K562 (cell line): ENCODE measurements around the gene TCF3. TPM values are rescaled to one million over a fixed set of nuclear protein-coding genes. Genes with fewer than 3 reads are reported as not detected.
A peak's percentile ranks its signal among the peaks of the same experiment; 100 is the strongest.

Experiments used
- DIDO1 ChIP-seq: fragments of 450-650 bp; IDR thresholded peaks from 2 replicates; pipeline ENCODE4 v1.6.1; 2016; ENCODE audit warnings: low read depth, missing biosample characterization, missing genetic modification characterization
- GTF2A2 ChIP-seq: IDR thresholded peaks from 2 replicates; pipeline ENCODE4 v1.6.1; 2016; ENCODE audit warnings: mild to moderate bottlenecking, missing genetic modification characterization, missing compliant biosample characterization
- HDAC6 ChIP-seq: IDR thresholded peaks from 2 replicates; pipeline ENCODE4 v1.6.1; 2012; ENCODE audit warnings: low read depth, mild to moderate bottlenecking, control low read depth, inconsistent platforms, low read length, moderate library complexity
- HINFP ChIP-seq: fragments of 450-650 bp; conservative IDR thresholded peaks from 2 replicates; pipeline ENCODE4 v1.6.1; 2016; ENCODE audit warnings: missing genetic modification characterization, low read depth, mild to moderate bottlenecking, control low read depth, missing compliant biosample characterization
- IRF1 ChIP-seq: sonication (generic); formaldehyde crosslinking; IDR thresholded peaks from 2 replicates; pipeline ENCODE4 v1.8.0; 2022; ENCODE audit warnings: missing genetic modification reagents, mild to moderate bottlenecking, borderline replicate concordance
- NBN ChIP-seq: fragments of 450-650 bp; IDR thresholded peaks from 2 replicates; pipeline ENCODE4 v1.6.1; 2016; ENCODE audit warnings: low read depth, mild to moderate bottlenecking
- POLR3A ChIP-seq: IDR thresholded peaks from 2 replicates; pipeline ENCODE4 v1.6.1; 2011; ENCODE audit warnings: borderline replicate concordance, mild to moderate bottlenecking, moderate library complexity; ENCODE audit not compliant: insufficient read length, insufficient read depth; ENCODE audit errors: extremely low read depth
- RBFOX2 ChIP-seq: fragments of 200-400 bp; formaldehyde crosslinking; IDR thresholded peaks from 2 replicates; pipeline ENCODE4 v1.6.1; 2017; ENCODE audit warnings: low read depth, mild to moderate bottlenecking, low read length, moderate library complexity
- SNRNP70 ChIP-seq: fragments of 200-400 bp; formaldehyde crosslinking; optimal IDR thresholded peaks from 2 replicates; pipeline ENCODE3; 2017; ENCODE audit warnings: low read depth, low read length
- SRF ChIP-seq, 2 experiments: fragments of 250-450, 450-650 bp in 1 of 2; sonication (Bioruptor Pico) in 1 of 2; sonication (generic) in 1 of 2; formaldehyde crosslinking; IDR thresholded peaks; 2 replicates each; pipeline versions ENCODE4 v1.5.0 to v1.5.1; 2020 to 2022; ENCODE audit warnings: mild to moderate bottlenecking in 1 of 2, missing genetic modification reagents in 1 of 2
- VEZF1 ChIP-seq: fragments of 200-800 bp; sonication (Bioruptor generic); IDR thresholded peaks from 2 replicates; pipeline ENCODE4 v1.6.1; 2017; ENCODE audit warnings: missing genetic modification characterization, missing compliant biosample characterization
- YY1 ChIP-seq, 3 experiments: IDR thresholded peaks; 2 replicates each; pipeline ENCODE4 v1.6.1; 2011; ENCODE audit warnings: low read length in 2 of 3, mild to moderate bottlenecking in 2 of 3, moderate library complexity in 2 of 3, borderline replicate concordance in 1 of 3, control low read depth in 1 of 3, low read depth in 1 of 3; ENCODE audit not compliant: insufficient read depth in 3 of 3, insufficient replicate concordance in 2 of 3, control insufficient read depth in 1 of 3, insufficient read length in 1 of 3; ENCODE audit errors: extremely low read depth in 1 of 3
- ZNF280A ChIP-seq: fragments of 450-650 bp; IDR thresholded peaks from 2 replicates; pipeline ENCODE4 v1.6.1; 2018; ENCODE audit warnings: mild to moderate bottlenecking, low read depth; ENCODE audit not compliant: partially characterized antibody
- ZNF76 ChIP-seq: fragments of 250-450 bp; sonication (Bioruptor Pico); IDR thresholded peaks from 2 replicates; pipeline ENCODE4 v1.4.0; 2020; ENCODE audit warnings: mild to moderate bottlenecking, moderate library complexity, borderline replicate concordance
- polyA plus RNA-seq, 8 experiments: library from polyadenylated mRNA; depleted of rRNA in 4 of 8; stranded (reverse) in 5 of 8; unstranded in 3 of 8; fragments of >200 nt; fragmentation: Nextera tagmentation in 2 of 8; fragmentation: Illumina TruSeq in 1 of 8; extraction: Ambion mirVana in 2 of 8; extraction: Trizol in 1 of 8; gene quantifications; 2 replicates each; pipeline versions ENCODE4 v1.2.1 to v1.2.3, GENCODE V29; 2011 to 2014; ENCODE audit warnings: inconsistent platforms in 1 of 8, missing spikeins in 1 of 8
- total RNA-seq, 7 experiments: library from RNA; depleted of rRNA in 6 of 7; stranded (reverse); fragments of >200 nt in 6 of 7; fragmentation: Illumina TruSeq in 2 of 7; extraction: Trizol in 2 of 7; gene quantifications; 2 replicates each; pipeline versions ENCODE4 v1.2.1 to v1.2.3, GENCODE V29; 2011 to 2021; ENCODE audit warnings: low replicate concordance in 1 of 7

Gene TCF3
- total and polyA plus RNA-seq, 9 of the 15 experiments (the other 6 are each of a cell fraction or from before 2014, with no cell fraction given) = 5.6 to 259 (median 84.0) TPM

GRCh38 chr19:1652471-1653299, at the start of gene TCF3 (continued):
- TF ChIP-seq HINFP (no peak), SRF (CRISPR knock-in tag; IDR thresholded peaks at IDR 0.05) (peak in 1 of 2 experiments; percentile 68; a peak in 1 of 4 replicates), GTF2A2 (tag) (peak; percentile 76), RBFOX2 (peak; percentile 96), POLR3A (no peak), IRF1 (no peak), YY1 (IDR thresholded peaks at IDR 0.05; ENCODE audit: borderline replicate concordance in 1 of 3, control insufficient read depth in 1 of 3, extremely low read depth in 1 of 3, insufficient read depth in 3 of 3, insufficient read length in 1 of 3, insufficient replicate concordance in 2 of 3, low read depth in 1 of 3, low read length in 2 of 3) (peak in 2 of 3 experiments; percentile 48 to 63), VEZF1 (CRISPR knock-in tag) (peak; percentile 96), DIDO1 (tag) (peak; percentile 31; the same call in 1 of the 2 replicates), SNRNP70 (no peak), NBN (peak; percentile 55; the same call in 1 of the 2 replicates), HDAC6 (no peak), ZNF280A (no peak), ZNF76 (CRISPR knock-in tag) (no peak)
